Stimulated activated CD4-positive, alpha-beta T cell treated with anti-CD3 and anti-CD28 coated beads, TNF-alpha, amount 100 ng/mL, for 1 hour (primary cell): ENCODE measurements around the gene CD83.

Source experiments
- DNase-seq, 3 donors: peaks; one replicate each; pipeline ENCODE4 v3.0.0-alpha.2; 2020; ENCODE audit warnings: low read depth in 3 of 3, low spot score in 1 of 3

Gene CD83

GRCh38 chr6:14091339-14091978 lies 26.1 kb upstream of the CD83 start:
- DNase-seq = no peak

- DNase-seq = no peak
Measured at GRCh38 chr6:14092316-14092715, 25.3 kb upstream of the CD83 start.

- DNase-seq = no peak
Measured at GRCh38 chr6:14092838-14093789, 24.5 kb upstream of the CD83 start.

- no peak for DNase-seq
Measured at GRCh38 chr6:14094721-14095120, 22.9 kb upstream of the CD83 start.

- DNase-seq = no peak
Measured at GRCh38 chr6:14095437-14095836, 22.1 kb upstream of the CD83 start.

- DNase-seq = no peak
Measured at GRCh38 chr6:14100138-14100537, 17.4 kb upstream of the CD83 start.

- no peak for DNase-seq
Measured at GRCh38 chr6:14100966-14101365, 16.6 kb upstream of the CD83 start.

DNA sequence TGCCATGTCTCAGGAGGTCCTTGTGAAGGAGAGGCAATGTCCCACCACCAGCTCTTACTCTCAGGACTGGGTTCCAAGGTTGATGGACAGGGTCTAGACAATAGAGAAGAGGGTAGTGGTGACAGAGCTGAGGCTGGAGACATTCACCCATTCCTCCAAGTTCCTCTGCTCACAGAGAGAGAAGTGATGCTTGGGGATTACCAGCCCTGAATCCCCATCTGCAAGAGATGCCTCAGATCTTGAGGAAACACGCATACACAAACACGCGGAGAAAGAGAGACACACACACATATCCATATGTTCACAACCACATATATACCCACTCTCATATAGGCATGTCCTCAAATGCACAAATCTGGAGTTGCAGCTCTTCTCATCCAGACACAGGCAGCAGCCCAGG lies 15.2 kb upstream of the CD83 start:
- no peak for DNase-seq

- no peak for DNase-seq
Measured at GRCh38 chr6:14105547-14105946, 12.0 kb upstream of the CD83 start.

GRCh38 chr6:14107000-14107399 lies 10.6 kb upstream of the CD83 start:
- no peak for DNase-seq

DNA sequence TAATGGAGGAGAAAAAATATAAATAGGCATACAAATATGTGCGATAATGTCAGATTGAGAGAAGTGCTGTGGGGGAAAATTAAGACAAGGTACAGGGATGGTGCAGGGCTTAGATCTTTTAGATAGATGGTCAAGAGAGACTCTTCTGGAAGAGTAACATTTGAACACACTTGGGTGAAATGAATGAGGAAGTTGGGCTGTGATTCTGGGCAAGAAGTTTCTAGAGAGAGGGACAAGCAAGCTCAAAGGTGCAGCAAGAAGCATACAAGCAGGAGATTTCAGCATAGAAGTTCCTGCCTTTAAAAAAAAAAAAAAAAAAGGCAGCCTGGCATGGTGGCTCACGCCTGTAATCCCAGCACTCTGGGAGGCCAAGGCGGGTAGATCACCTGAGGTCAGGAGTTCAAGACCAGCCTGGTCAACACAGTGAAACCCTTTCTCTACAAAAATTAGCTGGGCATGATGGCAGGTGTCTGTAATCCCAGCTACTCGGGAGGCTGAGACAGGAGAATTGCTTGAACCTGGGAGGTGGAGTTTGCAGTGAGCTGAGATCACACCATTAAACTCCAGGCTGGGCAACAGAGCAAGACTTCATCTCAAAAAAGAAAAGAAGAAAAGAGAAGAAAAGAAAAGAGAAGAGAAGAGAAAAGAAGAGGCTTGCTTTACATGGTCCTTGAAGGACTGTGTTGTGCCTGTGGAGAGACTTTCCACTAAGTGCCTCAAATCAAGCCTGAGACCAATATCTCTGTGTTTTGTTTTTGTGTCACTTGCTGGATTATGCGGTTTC lies 9.7 kb upstream of the CD83 start:
- DNase-seq = no peak

- no peak for DNase-seq
Measured at GRCh38 chr6:14108571-14109410, 8.8 kb upstream of the CD83 start.

DNA sequence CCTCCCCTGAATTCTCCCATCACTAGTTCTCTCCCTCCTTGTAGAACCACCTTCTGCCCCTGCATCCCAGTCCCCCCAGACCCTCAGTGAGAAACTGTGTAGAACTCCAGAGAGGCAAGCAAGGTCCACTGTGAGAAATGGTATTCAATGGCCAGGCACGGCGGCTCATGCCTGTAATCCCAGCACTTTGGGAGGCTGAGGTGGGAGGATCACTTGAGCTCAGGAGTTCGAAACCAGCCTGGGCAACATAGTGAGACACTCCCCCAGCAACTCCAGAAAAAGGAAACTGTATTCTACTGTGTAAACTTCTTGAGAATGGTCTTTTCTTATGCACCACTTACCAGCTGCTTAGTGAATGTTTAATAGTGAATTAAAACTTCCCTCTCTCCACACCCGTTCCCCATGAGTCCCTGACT lies 8.2 kb upstream of the CD83 start:
- no peak for DNase-seq

DNA sequence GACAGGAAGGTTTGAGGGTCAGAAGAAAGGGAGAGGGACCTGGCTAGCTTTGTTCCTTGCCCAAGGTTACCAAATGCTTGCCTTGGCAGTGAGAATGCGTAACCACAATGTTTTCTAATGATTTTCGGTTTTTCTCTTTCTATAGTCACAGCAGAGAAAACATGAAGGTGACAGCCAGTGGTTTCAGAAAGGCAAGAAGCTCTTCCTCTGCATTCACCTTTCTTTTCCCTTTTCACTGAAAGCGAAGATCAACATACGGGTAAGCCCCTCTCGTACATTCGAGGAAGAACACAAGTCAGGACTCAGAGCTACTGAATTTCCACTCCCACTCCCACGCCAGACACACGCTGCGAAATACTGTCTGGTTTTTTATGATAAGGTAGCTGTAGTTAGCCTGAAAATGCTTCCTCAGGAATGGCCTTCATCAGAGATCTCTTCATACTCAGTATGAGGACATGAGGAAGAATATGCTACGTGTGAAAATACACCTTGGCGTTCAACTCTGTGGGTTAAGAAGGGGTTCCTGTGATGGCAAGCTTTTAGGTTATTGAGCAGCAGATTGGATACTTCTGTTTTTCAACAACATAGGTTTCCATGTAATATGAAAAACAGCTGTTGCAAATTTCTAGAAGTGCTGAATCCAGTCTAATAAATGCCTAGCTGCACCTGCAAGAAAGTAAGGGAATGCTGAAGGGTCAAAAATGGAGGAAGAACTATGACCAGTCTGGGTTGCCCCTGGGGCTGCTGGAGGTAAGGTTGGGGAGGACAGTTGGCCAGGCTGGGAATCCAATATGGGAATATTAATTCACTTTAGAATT lies 7.4 kb upstream of the CD83 start:
- DNase-seq = no peak

GRCh38 chr6:14113976-14114375 lies 3.6 kb upstream of the CD83 start:
- DNase-seq = no peak

- DNase-seq = no peak
Measured at GRCh38 chr6:14118091-14118439, 493 bp downstream of the CD83 start.

GRCh38 chr6:14118446-14118845 lies 874 bp downstream of the CD83 start:
- DNase-seq = no peak

DNA sequence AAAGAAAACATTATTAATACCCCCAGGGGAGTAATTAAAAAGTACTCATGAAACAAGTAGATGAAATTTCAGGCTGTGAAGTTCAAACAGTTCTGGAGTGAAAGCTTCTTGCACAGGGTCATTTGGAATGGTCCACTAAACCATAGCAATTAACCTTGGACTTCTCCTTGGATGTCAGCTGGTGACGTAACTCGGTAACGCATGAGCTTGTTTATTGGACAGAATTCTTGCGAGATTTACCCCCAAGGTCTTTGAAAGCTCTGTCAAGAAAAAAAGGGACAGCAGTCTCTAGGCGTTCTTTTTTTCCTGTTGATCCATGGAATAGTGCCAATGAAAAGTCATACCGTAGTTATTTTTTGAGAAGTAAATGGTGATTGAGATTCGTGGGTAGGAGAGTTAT lies 2.2 kb downstream of the CD83 start:
- no peak for DNase-seq

- no peak for DNase-seq
Measured at GRCh38 chr6:14120546-14120945, 3.0 kb downstream of the CD83 start.

DNA sequence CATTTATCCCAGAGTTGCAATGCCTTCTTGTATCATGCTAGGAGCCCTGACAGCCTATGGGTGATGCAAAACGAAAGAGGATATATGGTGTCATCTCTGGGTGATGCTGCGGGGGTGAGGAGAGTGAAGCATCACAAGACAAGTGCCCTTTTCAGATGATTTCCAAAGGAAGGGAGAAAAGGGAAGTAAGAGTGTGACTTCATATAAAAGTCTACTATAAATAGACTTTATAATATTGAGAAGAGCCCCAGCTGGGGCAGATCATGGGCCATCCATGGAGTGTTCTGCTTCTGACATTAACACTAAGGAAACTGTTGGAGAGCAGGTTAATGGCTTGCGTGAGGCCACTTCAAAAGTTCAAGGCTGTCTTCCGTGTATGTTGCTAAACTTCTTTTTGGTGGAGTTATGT lies 4.4 kb downstream of the CD83 start:
- no peak for DNase-seq
